Measurements from ENCODE around the gene GLIS1. TPM values are rescaled to one million over a fixed set of nuclear protein-coding genes. Genes with fewer than 3 reads are reported as not detected.

The GLIS1 gene
- total and polyA plus RNA-seq, 2 experiments from 2014 or later = 0.26 to 0.31 TPM

- H2AFZ ChIP-seq = no peak overlapping the region
- peaks cover 10% of the 10 kb centered on the region for H3K27me3 Mint-ChIP-seq (ENCODE audit: insufficient read depth, low read depth, poor library complexity)
- H3K9me2 ChIP-seq (ENCODE audit: insufficient read depth) = no peaks in the 10 kb centered on the region
- no peaks in the 10 kb centered on the region for H3K36me3 Mint-ChIP-seq (ENCODE audit: low read depth)
- H3K9me3 Mint-ChIP-seq = no peaks in the 10 kb centered on the region
- H3K27me3 ChIP-seq (ENCODE audit: insufficient read depth) = no peaks in the 10 kb centered on the region
- H3K4me3 ChIP-seq = no peak overlapping the region
- no peak for DNase-seq (ENCODE audit: low spot score)
- no peak for ATAC-seq
- no peak overlapping the region for H3K27ac Mint-ChIP-seq
- no peaks in the 10 kb centered on the region for H3K36me3 ChIP-seq (ENCODE audit: insufficient read depth)
- H3K79me2 ChIP-seq (replicated peaks; ENCODE audit: insufficient read depth) = no peaks in the 10 kb centered on the region
- peaks cover 12% of the 10 kb centered on the region for H3K4me1 Mint-ChIP-seq
- H3K4me1 ChIP-seq (ENCODE audit: insufficient read depth) = peaks cover 7% of the 10 kb centered on the region; the same call in 1 of the 2 replicates
- no peaks in the 10 kb centered on the region for H3F3A ChIP-seq (replicated peaks; ENCODE audit: low read depth)
- no peak overlapping the region for H3K27ac ChIP-seq (ENCODE audit: low read depth)
- H4K20me1 ChIP-seq (replicated peaks; ENCODE audit: insufficient read depth) = no peaks in the 10 kb centered on the region
- no peak overlapping the region for H3K4me3 Mint-ChIP-seq
- TF ChIP-seq ZNF462 (CRISPR knock-in tag; IDR thresholded peaks at IDR 0.05) (no peak), REST (IDR thresholded peaks at IDR 0.05; ENCODE audit: unreplicated experiment) (no peak), STAT1 (IDR thresholded peaks at IDR 0.05; ENCODE audit: unreplicated experiment) (no peak), POLR2AphosphoS5 (IDR thresholded peaks at IDR 0.05; ENCODE audit: low read depth) (no peak), ETS1 (IDR thresholded peaks at IDR 0.05) (no peak), ZNF114 (CRISPR knock-in tag; IDR thresholded peaks at IDR 0.05) (no peak), ZNF331 (CRISPR knock-in tag; IDR thresholded peaks at IDR 0.05; ENCODE audit: low read depth) (no peak), NANOG (IDR thresholded peaks at IDR 0.05; ENCODE audit: borderline replicate concordance) (no peak)
- H3K4me2 ChIP-seq = no peak overlapping the region
These were observed 59.8 kb downstream of the GLIS1 start for GRCh38 chr1:53678938-53679825.

Data from GM23338 (cell line).